GM20000 (cell line): ENCODE results near the gene EPDR1.
A peak's percentile ranks its signal among the peaks of the same experiment; 100 is the strongest.

Experiments used
- DNase-seq: peaks from one replicate; pipeline ENCODE4 v3.0.0; 2012; ENCODE audit warnings: low spot score
- CTCF ChIP-seq: IDR thresholded peaks from 2 replicates; pipeline ENCODE4 v1.5.1; 2012; ENCODE audit warnings: mild to moderate bottlenecking, control low read depth; ENCODE audit errors: extremely low read depth, missing control alignments

The EPDR1 gene

GRCh38 chr7:37930226-37930948 is 9.9 kb downstream of the EPDR1 start:
- DNase-seq = no peak
- TF ChIP-seq CTCF = no peak

DNA sequence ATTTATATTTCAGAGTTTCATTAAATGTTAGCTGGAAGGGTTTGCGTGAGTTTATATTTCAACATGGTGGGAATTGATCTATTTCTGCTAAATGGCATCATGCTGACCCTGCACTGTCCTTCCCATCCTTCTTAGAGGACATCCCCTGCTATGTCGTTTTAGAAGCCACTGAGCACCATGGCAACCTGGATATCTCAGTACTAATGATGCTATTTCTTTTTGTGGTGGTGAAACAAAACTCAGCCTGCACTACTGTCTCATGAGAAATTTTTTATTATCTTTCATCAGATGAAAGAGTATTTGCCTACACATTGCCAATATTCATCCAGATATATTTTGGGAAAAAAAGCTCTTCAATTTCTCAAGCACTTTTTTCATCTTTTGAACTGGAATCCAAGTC is 12.1 kb downstream of the EPDR1 start:
- DNase-seq = no peak
- no peak for TF ChIP-seq CTCF

GRCh38 chr7:37933018-37933566 is 12.7 kb downstream of the EPDR1 start:
- TF ChIP-seq CTCF = no peak
- DNase-seq = no peak

- DNase-seq = no peak
- no peak for TF ChIP-seq CTCF
Measured at GRCh38 chr7:37942934-37943610, 22.6 kb downstream of the EPDR1 start.

DNA sequence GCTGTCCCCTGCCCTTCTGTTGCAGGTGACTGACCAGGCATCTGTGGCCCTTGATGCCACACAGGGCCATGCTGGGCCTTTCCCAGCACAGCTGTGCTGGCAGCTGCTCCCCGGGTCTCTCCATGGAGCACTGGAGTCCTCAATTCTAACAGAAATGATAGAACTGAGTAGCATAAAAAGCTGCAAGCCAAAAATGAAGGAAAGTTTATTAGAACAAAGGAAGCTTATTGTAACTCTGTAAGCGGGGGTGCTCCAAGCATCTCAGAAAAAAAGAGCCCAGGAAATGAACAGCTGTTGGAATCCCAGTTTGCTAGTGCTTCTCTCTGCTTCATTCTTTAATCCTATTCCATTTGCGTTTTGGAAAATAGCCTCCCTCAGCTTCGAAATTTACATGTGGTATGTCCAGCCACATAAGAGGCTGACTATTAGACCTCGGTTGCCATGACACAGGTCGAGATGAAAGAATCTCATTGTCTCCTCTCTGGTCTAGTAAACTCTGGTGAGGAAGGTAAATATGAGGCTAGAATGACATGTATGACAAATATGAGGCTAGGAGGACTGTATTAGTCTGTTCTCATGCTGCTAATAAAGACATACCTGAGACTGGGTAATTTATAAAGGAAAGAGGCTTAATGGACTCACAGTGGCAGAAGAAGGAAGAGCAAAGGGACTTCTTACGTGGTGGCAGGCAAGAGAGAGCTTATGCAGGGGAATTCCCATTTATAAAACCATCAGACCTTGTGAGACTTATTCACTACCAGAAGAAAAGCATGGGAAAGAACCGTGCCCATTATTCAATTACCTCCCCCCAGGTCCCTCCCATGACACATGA is 23.7 kb downstream of the EPDR1 start:
- no peak for TF ChIP-seq CTCF
- peak; percentile 29 for DNase-seq

- TF ChIP-seq CTCF = no peak
- DNase-seq = no peak
Measured at GRCh38 chr7:37944737-37945054, 24.3 kb downstream of the EPDR1 start.

- DNase-seq = no peak
- TF ChIP-seq CTCF = no peak
Measured at GRCh38 chr7:37945336-37945735, 24.9 kb downstream of the EPDR1 start.
